ENCODE results near the gene VPS13D.

Gene VPS13D

GRCh38 chr1:12441414-12442105 is 211.7 kb downstream of the VPS13D start:
- Histone ChIP-seq H3K4me3 (ENCODE audit: low read depth in 1 of 2, low read length in 2 of 2) (no peak overlapping the region), H3K27ac (ENCODE audit: low read depth, low read length) (no peak overlapping the region), H3K36me3 (ENCODE audit: insufficient read depth, low read length) (no peaks in the 10 kb centered on the region), H3K27me3 (ENCODE audit: control insufficient read depth in 1 of 2, insufficient read depth in 2 of 2, low read length in 2 of 2) (no peaks in the 10 kb centered on the region), H3K9ac (ENCODE audit: low read length) (no peak overlapping the region), H3K4me1 (ENCODE audit: insufficient read depth, low read length) (peaks cover 13% of the 10 kb centered on the region), H3K9me3 (ENCODE audit: low read length) (no peaks in the 10 kb centered on the region)

- no peaks in the 10 kb centered on the region for H3K36me3 ChIP-seq (ENCODE audit: insufficient read depth, low read length)
- H3K27ac ChIP-seq (ENCODE audit: low read depth, low read length), result no peak overlapping the region
- no peaks in the 10 kb centered on the region for H3K9me3 ChIP-seq (ENCODE audit: low read length)
- H3K4me1 ChIP-seq (ENCODE audit: insufficient read depth, low read length), result peaks cover 20% of the 10 kb centered on the region
- H3K27me3 ChIP-seq (ENCODE audit: control insufficient read depth in 1 of 2, insufficient read depth in 2 of 2, low read length in 2 of 2), result no peaks in the 10 kb centered on the region
- no peak overlapping the region for H3K9ac ChIP-seq (ENCODE audit: low read length)
- H3K4me3 ChIP-seq (ENCODE audit: low read depth in 1 of 2, low read length in 2 of 2), result no peak overlapping the region
Observed at GRCh38 chr1:12442217-12442616, 212.4 kb downstream of the VPS13D start.

GRCh38 chr1:12443151-12443550 is 213.3 kb downstream of the VPS13D start:
- H3K9ac ChIP-seq (ENCODE audit: low read length), result no peak overlapping the region
- no peak overlapping the region for H3K4me3 ChIP-seq (ENCODE audit: low read depth in 1 of 2, low read length in 2 of 2)
- no peaks in the 10 kb centered on the region for H3K36me3 ChIP-seq (ENCODE audit: insufficient read depth, low read length)
- no peaks in the 10 kb centered on the region for H3K27me3 ChIP-seq (ENCODE audit: control insufficient read depth in 1 of 2, insufficient read depth in 2 of 2, low read length in 2 of 2)
- H3K4me1 ChIP-seq (ENCODE audit: insufficient read depth, low read length), result peaks cover 29% of the 10 kb centered on the region
- H3K27ac ChIP-seq (ENCODE audit: low read depth, low read length), result no peak overlapping the region
- H3K9me3 ChIP-seq (ENCODE audit: low read length), result no peaks in the 10 kb centered on the region

- Histone ChIP-seq H3K4me1 (ENCODE audit: insufficient read depth, low read length) (peaks cover 39% of the 10 kb centered on the region), H3K27ac (ENCODE audit: low read depth, low read length) (no peak overlapping the region)
Observed at GRCh38 chr1:12444329-12444841, 214.6 kb downstream of the VPS13D start.

GRCh38 chr1:12445257-12445656 is 215.4 kb downstream of the VPS13D start:
- Histone ChIP-seq H3K27me3 (ENCODE audit: control insufficient read depth in 1 of 2, insufficient read depth in 2 of 2, low read length in 2 of 2) (no peaks in the 10 kb centered on the region), H3K9me3 (ENCODE audit: low read length) (no peaks in the 10 kb centered on the region), H3K4me3 (ENCODE audit: low read depth in 1 of 2, low read length in 2 of 2) (no peak overlapping the region), H3K4me1 (ENCODE audit: insufficient read depth, low read length) (peaks cover 47% of the 10 kb centered on the region), H3K9ac (ENCODE audit: low read length) (no peak overlapping the region), H3K27ac (ENCODE audit: low read depth, low read length) (no peak overlapping the region), H3K36me3 (ENCODE audit: insufficient read depth, low read length) (no peaks in the 10 kb centered on the region)

More at GRCh38 chr1:12444329-12444841, 214.6 kb downstream of the VPS13D start:
- Histone ChIP-seq H3K27me3 (ENCODE audit: control insufficient read depth in 1 of 2, insufficient read depth in 2 of 2, low read length in 2 of 2) (no peaks in the 10 kb centered on the region), H3K4me3 (ENCODE audit: low read depth in 1 of 2, low read length in 2 of 2) (no peak overlapping the region), H3K9ac (ENCODE audit: low read length) (no peak overlapping the region), H3K36me3 (ENCODE audit: insufficient read depth, low read length) (no peaks in the 10 kb centered on the region), H3K9me3 (ENCODE audit: low read length) (no peaks in the 10 kb centered on the region)

- Histone ChIP-seq H3K4me1 (ENCODE audit: insufficient read depth, low read length) (peaks cover 60% of the 10 kb centered on the region), H3K27ac (ENCODE audit: low read depth, low read length) (peak overlapping the region; percentile 10)
Observed at GRCh38 chr1:12446593-12446992, 216.8 kb downstream of the VPS13D start.

GRCh38 chr1:12447307-12447706 is 217.5 kb downstream of the VPS13D start:
- Histone ChIP-seq H3K27ac (ENCODE audit: low read depth, low read length) (peak overlapping the region; percentile 68), H3K27me3 (ENCODE audit: control insufficient read depth in 1 of 2, insufficient read depth in 2 of 2, low read length in 2 of 2) (no peaks in the 10 kb centered on the region), H3K4me1 (ENCODE audit: insufficient read depth, low read length) (peaks cover 68% of the 10 kb centered on the region), H3K9me3 (ENCODE audit: low read length) (no peaks in the 10 kb centered on the region), H3K4me3 (ENCODE audit: low read depth in 1 of 2, low read length in 2 of 2) (no peak overlapping the region), H3K36me3 (ENCODE audit: insufficient read depth, low read length) (peaks cover 3% of the 10 kb centered on the region), H3K9ac (ENCODE audit: low read length) (no peak overlapping the region)

More at GRCh38 chr1:12446593-12446992, 216.8 kb downstream of the VPS13D start:
- Histone ChIP-seq H3K9me3 (ENCODE audit: low read length) (no peaks in the 10 kb centered on the region), H3K36me3 (ENCODE audit: insufficient read depth, low read length) (peaks cover 3% of the 10 kb centered on the region), H3K9ac (ENCODE audit: low read length) (no peak overlapping the region), H3K27me3 (ENCODE audit: control insufficient read depth in 1 of 2, insufficient read depth in 2 of 2, low read length in 2 of 2) (no peaks in the 10 kb centered on the region), H3K4me3 (ENCODE audit: low read depth in 1 of 2, low read length in 2 of 2) (no peak overlapping the region)

GRCh38 chr1:12447849-12448312 is 218.1 kb downstream of the VPS13D start:
- H3K9ac ChIP-seq (ENCODE audit: low read length), result no peak overlapping the region
- no peaks in the 10 kb centered on the region for H3K9me3 ChIP-seq (ENCODE audit: low read length)
- H3K4me1 ChIP-seq (ENCODE audit: insufficient read depth, low read length), result peaks cover 73% of the 10 kb centered on the region
- H3K27me3 ChIP-seq (ENCODE audit: control insufficient read depth in 1 of 2, insufficient read depth in 2 of 2, low read length in 2 of 2), result no peaks in the 10 kb centered on the region
- peaks cover 3% of the 10 kb centered on the region for H3K36me3 ChIP-seq (ENCODE audit: insufficient read depth, low read length)
- peak overlapping the region; percentile 68 for H3K27ac ChIP-seq (ENCODE audit: low read depth, low read length)
- peak overlapping the region in 1 of 2 donors; percentile 6 for H3K4me3 ChIP-seq (ENCODE audit: low read depth in 1 of 2, low read length in 2 of 2)

- Histone ChIP-seq H3K27me3 (ENCODE audit: control insufficient read depth in 1 of 2, insufficient read depth in 2 of 2, low read length in 2 of 2) (no peaks in the 10 kb centered on the region), H3K9me3 (ENCODE audit: low read length) (no peaks in the 10 kb centered on the region)
Observed at GRCh38 chr1:12448746-12449177, 218.9 kb downstream of the VPS13D start.

GRCh38 chr1:12450090-12450755 is 220.4 kb downstream of the VPS13D start:
- Histone ChIP-seq H3K27ac (ENCODE audit: low read depth, low read length) (peak overlapping the region; percentile 35), H3K9me3 (ENCODE audit: low read length) (no peaks in the 10 kb centered on the region), H3K9ac (ENCODE audit: low read length) (no peak overlapping the region), H3K4me1 (ENCODE audit: insufficient read depth, low read length) (peaks cover 93% of the 10 kb centered on the region), H3K4me3 (ENCODE audit: low read depth in 1 of 2, low read length in 2 of 2) (no peak overlapping the region), H3K36me3 (ENCODE audit: insufficient read depth, low read length) (peaks cover 3% of the 10 kb centered on the region), H3K27me3 (ENCODE audit: control insufficient read depth in 1 of 2, insufficient read depth in 2 of 2, low read length in 2 of 2) (no peaks in the 10 kb centered on the region)

More at GRCh38 chr1:12448746-12449177, 218.9 kb downstream of the VPS13D start:
- Histone ChIP-seq H3K4me1 (ENCODE audit: insufficient read depth, low read length) (peaks cover 82% of the 10 kb centered on the region), H3K4me3 (ENCODE audit: low read depth in 1 of 2, low read length in 2 of 2) (peak overlapping the region in 1 of 2 donors; percentile 16), H3K36me3 (ENCODE audit: insufficient read depth, low read length) (peaks cover 3% of the 10 kb centered on the region), H3K9ac (ENCODE audit: low read length) (peak overlapping the region; percentile 0), H3K27ac (ENCODE audit: low read depth, low read length) (peak overlapping the region; percentile 68)

- Histone ChIP-seq H3K9me3 (ENCODE audit: low read length) (no peaks in the 10 kb centered on the region), H3K9ac (ENCODE audit: low read length) (no peak overlapping the region), H3K27ac (ENCODE audit: low read depth, low read length) (peak overlapping the region; percentile 35), H3K36me3 (ENCODE audit: insufficient read depth, low read length) (peaks cover 3% of the 10 kb centered on the region), H3K4me1 (ENCODE audit: insufficient read depth, low read length) (peaks cover 88% of the 10 kb centered on the region), H3K4me3 (ENCODE audit: low read depth in 1 of 2, low read length in 2 of 2) (no peak overlapping the region), H3K27me3 (ENCODE audit: control insufficient read depth in 1 of 2, insufficient read depth in 2 of 2, low read length in 2 of 2) (no peaks in the 10 kb centered on the region)
Observed at GRCh38 chr1:12450756-12451559, 221.1 kb downstream of the VPS13D start.
